Glutamatergic neuron (in vitro differentiated cells): Measurements from ENCODE around the gene FGR. TPM values are rescaled to one million over a fixed set of nuclear protein-coding genes. Genes with fewer than 3 reads are reported as not detected.

ENCODE experiments used
- DNase-seq: peaks from one replicate; pipeline ENCODE4 v3.0.0; 2022
- H3K27ac Mint-ChIP-seq: one replicate; pipeline ENCODE4 v1.8.0; 2020; ENCODE audit warnings: mild to moderate bottlenecking, mixed read lengths, inconsistent platforms; ENCODE audit not compliant: unreplicated experiment
- H3K27me3 Mint-ChIP-seq: one replicate; pipeline ENCODE4 v1.8.0; 2020; ENCODE audit warnings: mild to moderate bottlenecking, moderate library complexity, mixed read lengths, inconsistent platforms; ENCODE audit not compliant: unreplicated experiment
- H3K36me3 Mint-ChIP-seq: one replicate; pipeline ENCODE4 v1.8.0; 2020; ENCODE audit warnings: mild to moderate bottlenecking, mixed read lengths, inconsistent platforms; ENCODE audit not compliant: unreplicated experiment
- H3K4me1 Mint-ChIP-seq: one replicate; pipeline ENCODE4 v1.8.0; 2020; ENCODE audit warnings: mild to moderate bottlenecking, low read depth, mixed read lengths, inconsistent platforms; ENCODE audit not compliant: unreplicated experiment
- H3K4me3 Mint-ChIP-seq: one replicate; pipeline ENCODE4 v1.8.0; 2020; ENCODE audit warnings: mild to moderate bottlenecking, mixed read lengths, inconsistent platforms; ENCODE audit not compliant: unreplicated experiment
- H3K9me3 Mint-ChIP-seq: one replicate; pipeline ENCODE4 v1.8.0; 2020; ENCODE audit warnings: mild to moderate bottlenecking, moderate library complexity, mixed read lengths, inconsistent platforms; ENCODE audit not compliant: unreplicated experiment
- CTCF ChIP-seq: fragments of 200-600 bp; sonication (generic); IDR thresholded peaks from one replicate; pipeline ENCODE4 v1.5.0; 2021; ENCODE audit not compliant: partially characterized antibody, unreplicated experiment
- total RNA-seq: library from RNA; stranded (reverse); fragmentation: NEBNext Ultra II Directional; extraction: Animal tissue kit (Norgen Biotek cat#: 25700); gene quantifications from one replicate; pipeline ENCODE4 v1.2.1, GENCODE V29; 2021; ENCODE audit not compliant: unreplicated experiment

FGR gene
- total RNA-seq, 1 donor from 2014 or later = not detected

- H3K27ac Mint-ChIP-seq = no peak overlapping the region
- peak overlapping the region; percentile 61 for H3K4me3 Mint-ChIP-seq
- peaks cover 5% of the 10 kb centered on the region for H3K9me3 Mint-ChIP-seq
- DNase-seq = peak; percentile 89
- TF ChIP-seq CTCF = peak; percentile 91
- H3K27me3 Mint-ChIP-seq = peaks cover 3% of the 10 kb centered on the region
- H3K36me3 Mint-ChIP-seq = no peaks in the 10 kb centered on the region
- H3K4me1 Mint-ChIP-seq = peaks cover 10% of the 10 kb centered on the region
Observed at GRCh38 chr1:27668808-27669723, 34.1 kb upstream of the FGR start.

- H3K27me3 Mint-ChIP-seq = peaks cover 3% of the 10 kb centered on the region
- DNase-seq = no peak
- no peaks in the 10 kb centered on the region for H3K36me3 Mint-ChIP-seq
- H3K4me3 Mint-ChIP-seq = no peak overlapping the region
- peaks cover 5% of the 10 kb centered on the region for H3K9me3 Mint-ChIP-seq
- no peak for TF ChIP-seq CTCF
- H3K4me1 Mint-ChIP-seq = peaks cover 9% of the 10 kb centered on the region
- no peak overlapping the region for H3K27ac Mint-ChIP-seq
Observed at GRCh38 chr1:27668121-27668807, 33.3 kb upstream of the FGR start.

GRCh38 chr1:27666791-27667254, 31.8 kb upstream of the FGR start:
- peaks cover 5% of the 10 kb centered on the region for H3K9me3 Mint-ChIP-seq
- TF ChIP-seq CTCF = no peak
- H3K27ac Mint-ChIP-seq = no peak overlapping the region
- H3K36me3 Mint-ChIP-seq = no peaks in the 10 kb centered on the region
- DNase-seq = no peak
- peaks cover 3% of the 10 kb centered on the region for H3K27me3 Mint-ChIP-seq
- peaks cover 9% of the 10 kb centered on the region for H3K4me1 Mint-ChIP-seq
- no peak overlapping the region for H3K4me3 Mint-ChIP-seq

GRCh38 chr1:27666294-27666693, 31.3 kb upstream of the FGR start:
- peaks cover 7% of the 10 kb centered on the region for H3K9me3 Mint-ChIP-seq
- TF ChIP-seq CTCF = no peak
- peaks cover 3% of the 10 kb centered on the region for H3K27me3 Mint-ChIP-seq
- peaks cover 7% of the 10 kb centered on the region for H3K4me1 Mint-ChIP-seq
- no peaks in the 10 kb centered on the region for H3K36me3 Mint-ChIP-seq
- DNase-seq = no peak
- H3K27ac Mint-ChIP-seq = no peak overlapping the region
- no peak overlapping the region for H3K4me3 Mint-ChIP-seq
